Choroid plexus epithelial cell (primary cell): Measurements from ENCODE around the gene LBHD2.
A peak's percentile ranks its signal among the peaks of the same experiment; 100 is the strongest.

Experiments
- DNase-seq: peaks from one replicate; pipeline ENCODE4 v3.0.0-alpha.2; 2010; ENCODE audit warnings: low read depth
- H3K4me3 ChIP-seq: 2 replicates; pipeline ENCODE4 v1.5.1; 2011; ENCODE audit warnings: low read depth, mild to moderate bottlenecking, control low read depth, low read length, moderate library complexity
- TF ChIP-seq, protein P1 (sequence below): conservative IDR thresholded peaks from 2 replicates; pipeline ENCODE4 v1.5.1; 2011; ENCODE audit warnings: low read depth, mild to moderate bottlenecking, control low read depth, inconsistent platforms, low read length, moderate library complexity

Gene LBHD2

DNA sequence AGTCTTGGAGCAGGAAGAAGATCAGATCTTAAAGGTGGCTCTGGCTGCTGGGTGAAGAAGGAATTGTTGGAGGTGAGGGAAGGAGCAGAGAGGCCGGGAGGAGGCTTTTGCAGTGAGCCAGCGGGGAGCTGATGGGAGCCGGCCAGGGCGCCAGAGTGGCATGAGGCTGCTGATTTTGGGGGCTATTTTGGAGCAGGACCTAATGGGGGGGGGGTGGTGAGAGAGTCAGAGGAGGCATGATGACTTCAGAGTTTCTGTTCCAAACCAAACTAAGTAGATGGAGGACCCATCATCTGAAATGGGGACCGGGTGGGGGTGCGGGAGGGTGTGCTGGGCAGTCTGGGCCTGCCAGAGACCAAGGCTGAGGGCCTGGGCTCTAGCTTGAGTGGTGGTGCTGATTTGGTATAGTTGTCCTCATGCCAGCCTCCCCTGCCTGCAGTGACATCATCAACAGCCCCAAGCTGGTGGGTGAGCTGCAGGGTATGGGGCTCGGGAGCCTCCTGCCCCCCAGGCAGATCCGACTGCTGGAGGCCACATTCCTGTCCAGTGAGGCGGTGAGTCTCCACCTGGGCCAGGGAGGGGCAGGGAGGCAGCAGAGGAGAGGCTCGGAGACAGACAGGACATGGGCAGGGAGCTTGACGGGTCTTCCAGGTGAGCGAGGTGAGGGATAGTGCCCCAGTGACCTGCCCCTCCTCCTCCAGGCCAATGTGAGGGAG is 45.4 kb downstream of the LBHD2 start:
- no peak for DNase-seq
- TF ChIP-seq, protein P1, sequence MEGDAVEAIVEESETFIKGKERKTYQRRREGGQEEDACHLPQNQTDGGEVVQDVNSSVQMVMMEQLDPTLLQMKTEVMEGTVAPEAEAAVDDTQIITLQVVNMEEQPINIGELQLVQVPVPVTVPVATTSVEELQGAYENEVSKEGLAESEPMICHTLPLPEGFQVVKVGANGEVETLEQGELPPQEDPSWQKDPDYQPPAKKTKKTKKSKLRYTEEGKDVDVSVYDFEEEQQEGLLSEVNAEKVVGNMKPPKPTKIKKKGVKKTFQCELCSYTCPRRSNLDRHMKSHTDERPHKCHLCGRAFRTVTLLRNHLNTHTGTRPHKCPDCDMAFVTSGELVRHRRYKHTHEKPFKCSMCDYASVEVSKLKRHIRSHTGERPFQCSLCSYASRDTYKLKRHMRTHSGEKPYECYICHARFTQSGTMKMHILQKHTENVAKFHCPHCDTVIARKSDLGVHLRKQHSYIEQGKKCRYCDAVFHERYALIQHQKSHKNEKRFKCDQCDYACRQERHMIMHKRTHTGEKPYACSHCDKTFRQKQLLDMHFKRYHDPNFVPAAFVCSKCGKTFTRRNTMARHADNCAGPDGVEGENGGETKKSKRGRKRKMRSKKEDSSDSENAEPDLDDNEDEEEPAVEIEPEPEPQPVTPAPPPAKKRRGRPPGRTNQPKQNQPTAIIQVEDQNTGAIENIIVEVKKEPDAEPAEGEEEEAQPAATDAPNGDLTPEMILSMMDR, result no peak
- H3K4me3 ChIP-seq, result no peak overlapping the region

DNA sequence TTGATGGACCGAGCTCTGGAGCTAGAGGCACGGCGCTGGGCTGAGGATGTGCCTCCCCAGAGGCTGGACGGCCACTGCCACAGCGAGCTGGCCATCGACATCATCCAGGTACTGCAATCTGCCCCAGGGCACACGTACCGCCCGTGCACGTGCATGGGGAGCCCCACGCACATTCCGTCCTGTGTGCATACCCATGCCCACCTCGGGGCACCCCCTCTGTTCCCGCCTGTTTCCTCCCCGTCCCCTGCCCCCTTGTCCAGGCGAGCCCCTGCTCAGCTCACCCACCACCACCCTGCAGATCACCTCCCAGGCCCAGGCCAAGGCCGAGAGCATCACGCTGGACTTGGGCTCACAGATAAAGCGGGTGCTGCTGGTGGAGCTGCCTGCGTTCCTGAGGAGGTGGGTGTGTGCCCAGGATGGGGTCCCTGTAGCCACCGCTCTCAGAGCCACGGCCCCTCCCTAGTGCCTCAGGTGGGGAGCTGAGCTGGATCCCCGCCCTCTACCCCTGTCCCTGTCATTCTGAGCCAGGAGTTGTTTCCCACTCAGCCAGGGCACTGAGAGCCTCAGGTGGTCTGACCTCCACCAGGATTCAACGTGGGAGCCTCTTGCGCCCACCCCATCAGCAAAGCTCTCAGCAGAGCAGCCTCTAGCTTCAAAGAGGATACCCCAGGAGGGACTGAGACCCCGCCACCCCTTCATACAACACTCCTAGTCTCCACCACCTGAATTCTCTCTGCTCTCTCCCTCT is 46.2 kb downstream of the LBHD2 start:
- H3K4me3 ChIP-seq, result no peak overlapping the region
- DNase-seq, result no peak
- TF ChIP-seq, protein P1, result no peak

DNA sequence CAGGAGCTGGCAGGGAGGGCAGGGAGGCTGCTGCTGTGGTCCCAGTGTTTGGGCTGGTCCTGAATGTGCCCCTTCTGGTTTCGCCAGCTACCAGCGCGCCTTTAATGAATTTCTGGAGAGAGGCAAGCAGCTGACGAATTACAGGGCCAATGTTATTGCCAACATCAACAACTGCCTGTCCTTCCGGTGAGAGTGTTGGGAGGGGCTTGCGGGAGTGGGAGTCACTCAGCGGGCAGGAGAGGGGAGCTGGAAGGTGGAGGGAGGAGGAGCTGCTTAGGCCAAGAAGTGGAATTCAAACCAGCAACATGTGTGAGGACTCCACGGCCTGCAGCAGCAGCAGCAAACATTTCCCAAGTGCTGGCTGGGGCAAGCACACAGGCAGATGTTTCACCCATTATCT is 47.0 kb downstream of the LBHD2 start:
- TF ChIP-seq, protein P1, result no peak
- peak; percentile 92 for DNase-seq
- no peak overlapping the region for H3K4me3 ChIP-seq

DNA sequence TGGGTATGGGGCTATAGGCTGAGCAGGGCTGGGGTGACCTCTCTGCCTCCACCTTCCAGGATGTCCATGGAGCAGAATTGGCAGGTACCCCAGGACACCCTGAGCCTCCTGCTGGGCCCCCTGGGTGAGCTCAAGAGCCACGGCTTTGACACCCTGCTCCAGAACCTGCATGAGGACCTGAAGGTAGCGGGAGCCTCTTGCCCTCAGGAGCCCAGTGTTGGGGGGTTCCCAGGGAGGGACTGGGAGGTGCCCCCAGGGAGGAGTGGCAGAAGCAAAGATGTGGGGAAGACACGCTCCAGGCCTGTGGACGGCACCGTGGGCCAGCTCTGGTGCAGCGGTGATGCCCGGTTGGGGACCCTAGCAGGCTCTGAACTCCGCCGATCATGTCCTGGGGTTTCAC is 47.6 kb downstream of the LBHD2 start:
- DNase-seq, result no peak
- TF ChIP-seq, protein P1, result no peak
- no peak overlapping the region for H3K4me3 ChIP-seq

DNA sequence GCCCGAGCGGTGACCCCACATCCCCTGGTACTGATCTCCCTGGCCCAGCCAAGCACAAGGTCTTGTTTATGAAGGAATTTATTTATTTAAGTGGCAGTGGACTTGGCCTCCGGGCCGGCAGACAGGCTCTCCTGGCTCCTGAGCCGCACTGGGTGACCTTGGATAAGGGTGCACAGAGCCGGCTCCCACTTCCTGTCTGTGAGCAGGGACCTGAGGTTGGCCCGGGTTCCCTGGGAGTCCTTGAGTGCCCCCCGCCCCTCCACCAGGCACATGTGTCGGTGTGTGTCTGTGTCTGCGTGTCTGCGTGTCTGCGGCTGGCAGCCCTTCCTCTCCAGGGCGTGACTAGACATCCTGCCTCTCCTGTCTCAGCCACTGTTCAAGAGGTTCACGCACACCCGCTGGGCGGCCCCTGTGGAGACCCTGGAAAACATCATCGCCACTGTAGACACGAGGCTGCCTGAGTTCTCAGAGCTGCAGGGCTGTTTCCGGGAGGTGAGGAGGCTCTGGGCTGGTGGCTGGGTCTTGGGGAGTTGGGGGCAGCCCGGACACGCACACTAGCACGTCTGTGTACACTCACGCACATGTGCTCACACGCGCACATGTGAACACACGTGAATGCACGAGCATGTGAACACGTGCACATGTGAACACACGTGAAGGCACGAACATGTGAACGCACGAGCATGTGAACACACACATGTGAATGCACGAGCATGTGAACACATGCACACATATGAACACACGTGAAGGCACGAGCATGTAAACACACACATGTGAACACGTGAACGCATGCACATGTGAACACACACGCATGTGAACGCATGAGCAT is 48.6 kb downstream of the LBHD2 start:
- peak; percentile 89 for DNase-seq
- H3K4me3 ChIP-seq, result no peak overlapping the region
- TF ChIP-seq, protein P1, result no peak

DNA sequence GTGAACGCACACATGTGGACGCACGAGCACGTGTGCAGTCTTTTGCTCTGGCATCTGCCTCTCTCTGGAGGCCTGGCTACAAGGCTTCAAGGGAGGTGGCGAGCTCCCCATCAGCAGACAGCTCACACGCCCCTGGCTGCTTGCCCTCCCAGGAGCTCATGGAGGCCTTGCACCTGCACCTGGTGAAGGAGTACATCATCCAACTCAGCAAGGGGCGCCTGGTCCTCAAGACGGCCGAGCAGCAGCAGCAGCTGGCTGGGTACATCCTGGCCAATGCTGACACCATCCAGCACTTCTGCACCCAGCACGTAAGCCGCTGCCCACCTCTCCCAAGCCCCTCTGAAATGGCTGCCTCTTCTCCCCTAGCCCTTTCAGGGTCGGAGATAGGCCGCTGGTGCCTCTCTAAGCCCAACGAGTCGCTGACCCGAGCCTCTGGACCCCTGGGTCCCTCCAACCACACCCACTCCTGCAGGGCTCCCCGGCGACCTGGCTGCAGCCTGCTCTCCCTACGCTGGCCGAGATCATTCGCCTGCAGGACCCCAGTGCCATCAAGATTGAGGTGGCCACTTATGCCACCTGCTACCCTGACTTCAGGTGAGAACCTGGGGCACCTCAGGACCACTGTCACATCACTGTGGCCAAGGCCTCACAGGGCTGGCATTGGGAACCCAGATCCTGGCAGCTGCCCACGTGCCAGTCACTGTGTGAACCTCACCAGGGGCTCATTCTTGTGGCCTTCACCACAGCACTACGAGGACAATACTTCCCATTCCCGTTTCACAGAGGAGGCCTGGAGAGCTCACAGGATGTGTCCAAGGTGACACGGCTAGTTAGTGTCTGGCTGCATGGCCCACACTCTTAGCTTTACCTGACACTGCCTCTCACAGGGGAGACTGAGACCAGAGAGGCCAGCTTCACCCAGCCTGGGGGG is 49.5 kb downstream of the LBHD2 start:
- H3K4me3 ChIP-seq, result no peak overlapping the region
- TF ChIP-seq, protein P1, result no peak
- DNase-seq, result no peak
